ENCODE results near the gene PSMD8. TPM values are rescaled to one million over a fixed set of nuclear protein-coding genes. Genes with fewer than 3 reads are reported as not detected.
"Not testable (repeated sequence)": the region's sequence is repeated elsewhere in the genome, so short reads cannot be mapped to it uniquely, and the experiment has no call there.

Gene PSMD8
- total and polyA plus RNA-seq, 4 donors = 89.3 to 134 (median 119) TPM

DNA sequence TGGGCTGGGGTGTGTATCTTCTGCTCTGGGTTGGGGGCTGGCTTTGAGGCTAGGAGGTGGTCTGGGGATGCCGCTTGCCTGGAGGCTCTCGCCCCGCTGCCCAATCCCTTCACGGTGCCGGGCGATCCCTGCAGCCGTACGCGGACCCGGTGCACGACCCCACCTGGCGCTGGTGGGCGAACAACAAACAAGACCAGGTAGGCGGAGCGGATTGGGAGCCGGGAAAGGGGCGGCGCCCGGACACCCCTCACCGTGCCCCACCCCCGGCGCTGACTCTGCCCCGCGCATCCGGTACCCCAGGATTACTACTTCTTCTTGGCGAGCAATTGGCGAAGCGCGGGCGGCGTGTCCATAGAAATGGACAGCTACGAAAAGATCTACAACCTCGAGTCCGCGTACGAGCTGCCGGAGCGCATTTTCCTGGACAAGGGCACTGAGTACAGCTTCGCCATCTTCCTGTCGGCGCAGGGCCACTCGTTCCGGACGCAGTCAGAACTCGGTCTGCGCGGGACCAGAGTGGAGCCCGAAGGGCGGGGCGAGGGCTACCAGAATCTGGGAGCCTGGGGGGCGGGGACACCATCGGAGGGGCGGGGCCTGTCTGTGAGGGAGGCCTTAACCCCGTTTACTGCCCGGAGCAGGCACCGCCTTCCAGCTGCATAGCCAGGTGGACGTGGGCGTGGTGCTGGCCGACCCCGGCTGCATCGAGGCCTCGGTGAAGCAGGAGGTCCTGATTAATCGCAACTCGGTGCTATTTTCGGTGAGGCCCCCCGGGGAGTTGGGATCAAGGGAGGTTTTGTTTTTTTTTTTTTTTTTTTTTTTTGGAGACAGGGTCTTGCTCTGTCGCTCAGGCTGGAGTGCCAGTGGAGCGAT is 12.1 kb upstream of the PSMD8 start:
- no peak for TF ChIP-seq FOXA1 (IDR thresholded peaks at IDR 0.05)
- no peak for TF ChIP-seq JUND (IDR thresholded peaks at IDR 0.05)
- TF ChIP-seq EGR1 (IDR thresholded peaks at IDR 0.05; ENCODE audit: low read depth in 2 of 2) = no peak
- TF ChIP-seq NR2F2 (IDR thresholded peaks at IDR 0.05) = no peak
- no peak for TF ChIP-seq REST (IDR thresholded peaks at IDR 0.05)
- TF ChIP-seq FOXA2 (IDR thresholded peaks at IDR 0.05) = no peak
- no peak for TF ChIP-seq GABPA (IDR thresholded peaks at IDR 0.05 in 1 of 2, conservative IDR thresholded peaks at IDR 0.05 in 1 of 2)
- no peak for TF ChIP-seq HNF4G (IDR thresholded peaks at IDR 0.05)
- TF ChIP-seq SP1 (IDR thresholded peaks at IDR 0.05) = no peak
- TF ChIP-seq TAF1 (conservative IDR thresholded peaks at IDR 0.05) = no peak
- no peak for TF ChIP-seq RAD21 (IDR thresholded peaks at IDR 0.05)
- no peak for TF ChIP-seq CTCF (IDR thresholded peaks at IDR 0.05; ENCODE audit: low read depth, low read length, missing input control)
- TF ChIP-seq, protein P1, sequence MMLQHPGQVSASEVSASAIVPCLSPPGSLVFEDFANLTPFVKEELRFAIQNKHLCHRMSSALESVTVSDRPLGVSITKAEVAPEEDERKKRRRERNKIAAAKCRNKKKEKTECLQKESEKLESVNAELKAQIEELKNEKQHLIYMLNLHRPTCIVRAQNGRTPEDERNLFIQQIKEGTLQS (IDR thresholded peaks at IDR 0.05) = no peak
- TF ChIP-seq, protein P2, sequence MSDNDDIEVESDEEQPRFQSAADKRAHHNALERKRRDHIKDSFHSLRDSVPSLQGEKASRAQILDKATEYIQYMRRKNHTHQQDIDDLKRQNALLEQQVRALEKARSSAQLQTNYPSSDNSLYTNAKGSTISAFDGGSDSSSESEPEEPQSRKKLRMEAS (IDR thresholded peaks at IDR 0.05) = no peak
- TF ChIP-seq HNF4A (conservative IDR thresholded peaks at IDR 0.05) = no peak
- WGBS = 6% methylated on average over 68 of the region's 68 CpGs
- no peaks in the 10 kb centered on the region for H3K9me3 ChIP-seq (ENCODE audit: control insufficient read depth in 4 of 4, low read length in 3 of 4)
- no peaks in the 10 kb centered on the region for H3K36me3 ChIP-seq (ENCODE audit: control insufficient read depth in 4 of 4, insufficient read depth in 3 of 4, low read depth in 1 of 4, low read length in 3 of 4)
- H3K4me3 ChIP-seq (ENCODE audit: low read depth in 1 of 3, low read length in 3 of 3) = peak overlapping the region in 2 of 3 donors; percentile 1 to 46
- DNase-seq (ENCODE audit: low spot score) = peak; percentile 69
- peak overlapping the region in 1 of 2 donors; percentile 46 for H3K27ac ChIP-seq (ENCODE audit: low read depth in 1 of 2, low read length in 2 of 2)
- no peak overlapping the region for H3K9ac ChIP-seq (ENCODE audit: low read depth in 1 of 2, low read length in 2 of 2)
- H3K4me1 ChIP-seq (ENCODE audit: control insufficient read depth in 4 of 4, insufficient read depth in 4 of 4, low read length in 3 of 4) = peaks cover 0 to 8% (median 0%) of the 10 kb centered on the region in 4 donors
- H3K27me3 ChIP-seq (ENCODE audit: control insufficient read depth in 4 of 4, insufficient read depth in 4 of 4, low read length in 3 of 4) = peaks cover 0 to 6% (median 3%) of the 10 kb centered on the region in 4 donors

DNA sequence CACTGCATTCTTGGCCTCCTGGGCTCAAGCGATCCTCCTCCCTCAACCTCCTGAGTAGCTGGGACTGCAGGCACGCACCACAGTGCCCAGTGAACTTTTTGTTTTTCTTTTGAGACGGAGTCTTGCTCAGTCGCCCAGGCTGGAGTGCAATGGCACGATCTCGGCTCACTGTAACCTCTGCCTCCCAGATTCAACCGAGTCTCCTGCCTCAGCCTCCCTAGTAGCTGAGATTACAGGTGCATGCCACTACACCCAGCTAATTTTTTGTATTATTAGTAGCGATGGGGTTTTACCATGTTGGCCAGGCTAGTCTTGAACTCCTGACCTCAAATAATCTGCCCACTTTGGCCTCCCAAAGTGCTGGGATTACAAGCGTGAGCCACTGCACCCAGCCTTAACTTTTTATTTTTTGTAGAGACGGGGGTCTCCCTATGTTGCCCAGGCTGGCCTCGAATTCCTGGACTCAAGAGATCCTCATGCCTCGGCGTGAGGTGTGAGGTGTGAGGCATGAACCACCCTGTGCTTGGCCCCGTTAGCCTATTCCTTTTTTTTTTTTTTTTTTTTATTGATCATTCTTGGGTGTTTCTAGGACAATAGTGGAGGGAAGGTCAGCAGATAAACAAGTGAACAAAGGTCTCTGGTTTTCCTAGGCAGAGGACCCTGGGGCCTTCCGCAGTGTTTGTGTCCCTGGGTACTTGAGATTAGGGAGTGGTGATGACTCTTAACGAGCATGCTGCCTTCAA is 11.3 kb upstream of the PSMD8 start:
- not testable (repeated sequence) for H3K4me3 ChIP-seq (ENCODE audit: low read depth in 1 of 3, low read length in 3 of 3); H3K27ac ChIP-seq (ENCODE audit: low read depth in 1 of 2, low read length in 2 of 2); H3K4me1 ChIP-seq (ENCODE audit: control insufficient read depth in 4 of 4, insufficient read depth in 4 of 4, low read length in 3 of 4); H3K36me3 ChIP-seq (ENCODE audit: control insufficient read depth in 4 of 4, insufficient read depth in 3 of 4, low read depth in 1 of 4, low read length in 3 of 4); H3K27me3 ChIP-seq (ENCODE audit: control insufficient read depth in 4 of 4, insufficient read depth in 4 of 4, low read length in 3 of 4); H3K9ac ChIP-seq (ENCODE audit: low read depth in 1 of 2, low read length in 2 of 2); H3K9me3 ChIP-seq (ENCODE audit: control insufficient read depth in 4 of 4, low read length in 3 of 4); DNase-seq (ENCODE audit: low spot score)
- 70% methylated on average over 15 of the region's 16 CpGs for WGBS

Measured in liver (tissue), 9 donors.